ENCODE results near the gene MAP4K4.

MAP4K4 gene

DNA sequence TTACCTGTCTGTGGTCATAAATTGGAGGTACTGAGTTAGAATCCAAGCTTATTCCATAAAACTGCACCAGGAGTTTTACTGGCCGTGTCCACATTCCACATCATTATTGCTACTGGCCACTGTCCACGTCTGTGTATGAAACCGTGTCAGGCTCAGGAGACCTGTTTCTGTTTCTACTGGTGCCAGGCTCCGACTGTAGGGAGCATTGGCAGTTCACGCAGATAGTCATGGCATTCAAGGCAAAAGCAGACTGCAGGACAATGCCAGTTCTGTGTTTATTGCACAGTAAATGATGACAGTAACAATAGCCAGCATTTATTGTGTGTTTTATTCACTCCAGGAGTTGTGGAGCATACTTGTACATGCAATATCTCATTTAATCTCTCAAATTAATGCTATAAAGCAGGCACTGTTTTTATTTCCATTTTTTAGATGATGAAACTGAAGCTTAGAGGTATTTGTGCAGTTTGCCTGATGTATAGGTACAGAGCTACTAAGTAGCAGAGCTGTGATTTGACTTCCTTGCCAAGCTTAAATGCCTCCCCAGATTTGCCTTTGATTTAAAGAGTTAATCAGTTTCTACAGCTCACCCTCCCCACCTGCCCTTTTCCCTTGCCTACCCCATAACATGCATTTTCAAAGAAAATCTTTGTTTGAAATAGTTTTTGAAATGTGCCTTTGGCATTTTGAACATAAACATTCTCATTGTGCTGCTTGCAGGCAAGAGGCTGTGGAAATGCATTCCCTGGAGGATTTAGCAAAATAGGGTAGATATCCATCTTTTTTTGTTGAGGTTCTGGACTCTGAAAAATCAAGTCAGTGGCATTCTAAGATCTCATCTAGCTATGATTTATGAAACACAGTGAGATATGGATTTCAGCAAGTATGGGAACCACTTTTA, 55.5 kb downstream of the MAP4K4 start:
- Histone ChIP-seq H3K9ac (ENCODE audit: low read length) (no peak overlapping the region), H3K36me3 (ENCODE audit: control insufficient read depth, insufficient read depth, low read length) (no peaks in the 10 kb centered on the region), H3K9me3 (ENCODE audit: control insufficient read depth, low read length) (no peaks in the 10 kb centered on the region), H3K4me1 (ENCODE audit: control insufficient read depth, insufficient read depth, low read length) (peaks cover 10% of the 10 kb centered on the region), H3K4me3 (ENCODE audit: low read length) (no peak overlapping the region), H3K27me3 (ENCODE audit: control insufficient read depth, insufficient read depth, low read length) (no peaks in the 10 kb centered on the region)

DNA sequence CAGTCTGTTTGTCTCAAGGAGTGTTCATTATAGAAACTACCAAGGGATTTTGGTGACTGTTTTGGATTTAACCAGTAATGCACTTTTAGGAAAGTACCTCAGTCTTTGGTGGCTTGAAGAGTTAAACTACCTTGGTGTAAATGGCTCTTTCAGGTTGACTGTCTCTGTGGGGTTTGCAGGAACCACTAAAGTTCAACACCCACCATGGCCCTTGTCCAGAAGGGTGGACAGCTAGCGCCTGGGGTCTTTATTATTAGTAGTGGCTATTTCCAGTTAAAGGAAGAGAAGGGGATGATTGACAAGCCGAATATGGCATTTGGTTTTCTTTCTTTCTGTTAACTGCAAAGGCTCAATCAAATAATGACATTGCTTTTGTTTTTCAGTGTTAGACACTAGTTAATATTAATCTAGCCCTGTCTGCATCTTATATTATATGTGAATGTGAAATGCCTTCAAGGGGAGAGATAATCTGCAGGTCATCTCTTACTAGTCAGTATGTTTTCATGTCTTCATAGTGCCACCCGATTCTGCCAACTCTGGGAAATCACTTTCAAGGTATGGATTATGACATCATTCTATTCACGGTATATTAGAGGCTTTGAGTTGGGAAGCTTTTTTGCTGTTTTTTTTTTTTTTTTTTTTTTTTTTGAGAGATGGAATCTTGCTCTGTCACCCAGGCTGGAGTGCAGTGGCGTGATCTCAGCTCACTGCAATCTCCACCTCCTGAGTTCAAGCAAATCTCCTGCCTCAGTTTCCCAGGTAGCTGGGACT, 56.4 kb downstream of the MAP4K4 start:
- Histone ChIP-seq H3K36me3 (ENCODE audit: control insufficient read depth, insufficient read depth, low read length) (no peaks in the 10 kb centered on the region), H3K9me3 (ENCODE audit: control insufficient read depth, low read length) (no peaks in the 10 kb centered on the region), H3K27me3 (ENCODE audit: control insufficient read depth, insufficient read depth, low read length) (no peaks in the 10 kb centered on the region), H3K9ac (ENCODE audit: low read length) (no peak overlapping the region), H3K4me3 (ENCODE audit: low read length) (no peak overlapping the region), H3K4me1 (ENCODE audit: control insufficient read depth, insufficient read depth, low read length) (peaks cover 10% of the 10 kb centered on the region)

- peaks cover 10% of the 10 kb centered on the region for H3K4me1 ChIP-seq (ENCODE audit: control insufficient read depth, insufficient read depth, low read length)
- no peaks in the 10 kb centered on the region for H3K27me3 ChIP-seq (ENCODE audit: control insufficient read depth, insufficient read depth, low read length)
- no peak overlapping the region for H3K4me3 ChIP-seq (ENCODE audit: low read length)
- H3K9me3 ChIP-seq (ENCODE audit: control insufficient read depth, low read length) = no peaks in the 10 kb centered on the region
- H3K9ac ChIP-seq (ENCODE audit: low read length) = no peak overlapping the region
- no peaks in the 10 kb centered on the region for H3K36me3 ChIP-seq (ENCODE audit: control insufficient read depth, insufficient read depth, low read length)
These were observed 57.1 kb downstream of the MAP4K4 start for GRCh38 chr2:101754618-101755017.

DNA sequence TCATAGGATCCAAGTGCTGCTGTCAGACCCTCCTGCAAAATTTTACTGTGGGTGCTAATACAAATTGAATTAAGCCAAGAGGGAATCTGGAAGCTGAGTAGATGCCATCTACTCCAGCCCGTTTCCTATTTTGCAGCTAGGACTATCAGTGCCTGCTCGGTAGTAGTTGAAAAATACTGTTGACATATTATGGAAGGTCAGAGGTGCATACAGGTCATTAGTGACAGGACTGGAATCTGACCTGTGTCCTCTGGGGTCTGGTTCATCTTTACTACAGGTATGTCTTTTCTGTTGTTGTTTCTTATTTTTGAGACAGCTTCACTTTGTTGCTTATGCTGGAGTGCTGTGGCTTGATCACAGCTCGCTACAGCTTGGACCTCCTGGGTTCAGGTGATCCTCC, 58.8 kb downstream of the MAP4K4 start:
- Histone ChIP-seq H3K4me3 (ENCODE audit: low read length) (no peak overlapping the region), H3K9me3 (ENCODE audit: control insufficient read depth, low read length) (no peaks in the 10 kb centered on the region), H3K9ac (ENCODE audit: low read length) (no peak overlapping the region), H3K4me1 (ENCODE audit: control insufficient read depth, insufficient read depth, low read length) (peaks cover 10% of the 10 kb centered on the region), H3K27me3 (ENCODE audit: control insufficient read depth, insufficient read depth, low read length) (no peaks in the 10 kb centered on the region), H3K36me3 (ENCODE audit: control insufficient read depth, insufficient read depth, low read length) (no peaks in the 10 kb centered on the region)

GRCh38 chr2:101758001-101758400, 60.5 kb downstream of the MAP4K4 start:
- no peak overlapping the region for H3K9ac ChIP-seq (ENCODE audit: low read length)
- H3K9me3 ChIP-seq (ENCODE audit: control insufficient read depth, low read length) = no peaks in the 10 kb centered on the region
- H3K4me3 ChIP-seq (ENCODE audit: low read length) = no peak overlapping the region
- H3K36me3 ChIP-seq (ENCODE audit: control insufficient read depth, insufficient read depth, low read length) = no peaks in the 10 kb centered on the region
- peaks cover 10% of the 10 kb centered on the region for H3K4me1 ChIP-seq (ENCODE audit: control insufficient read depth, insufficient read depth, low read length)
- H3K27me3 ChIP-seq (ENCODE audit: control insufficient read depth, insufficient read depth, low read length) = no peaks in the 10 kb centered on the region

DNA sequence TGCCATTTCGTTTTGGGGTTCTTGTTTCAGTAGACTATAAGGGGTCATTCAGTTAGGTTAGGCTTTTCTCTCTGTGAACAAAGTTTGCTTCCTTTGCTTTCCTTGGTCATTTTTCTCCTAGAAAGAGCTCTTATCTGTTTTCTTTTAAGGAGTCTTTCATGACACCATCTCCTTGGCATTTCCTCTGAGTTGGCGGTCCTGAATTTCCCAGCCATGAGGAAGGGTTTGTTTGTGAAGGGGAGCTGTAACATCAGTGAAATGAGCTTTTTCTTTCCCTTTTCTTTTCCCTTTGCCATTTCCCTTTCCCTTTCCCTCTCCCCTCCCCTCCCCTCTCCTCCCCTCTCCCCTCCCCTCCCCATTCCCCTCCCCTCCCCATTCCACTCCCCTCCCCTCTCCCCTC, 61.7 kb downstream of the MAP4K4 start:
- Histone ChIP-seq H3K9ac (ENCODE audit: low read length) (no peak overlapping the region), H3K9me3 (ENCODE audit: control insufficient read depth, low read length) (no peaks in the 10 kb centered on the region), H3K4me3 (ENCODE audit: low read length) (no peak overlapping the region), H3K36me3 (ENCODE audit: control insufficient read depth, insufficient read depth, low read length) (no peaks in the 10 kb centered on the region), H3K4me1 (ENCODE audit: control insufficient read depth, insufficient read depth, low read length) (peaks cover 21% of the 10 kb centered on the region), H3K27me3 (ENCODE audit: control insufficient read depth, insufficient read depth, low read length) (no peaks in the 10 kb centered on the region)

GRCh38 chr2:101762451-101763171, 65.1 kb downstream of the MAP4K4 start:
- H3K4me3 ChIP-seq (ENCODE audit: low read length) = no peak overlapping the region
- no peaks in the 10 kb centered on the region for H3K9me3 ChIP-seq (ENCODE audit: control insufficient read depth, low read length)
- no peak overlapping the region for H3K9ac ChIP-seq (ENCODE audit: low read length)
- H3K4me1 ChIP-seq (ENCODE audit: control insufficient read depth, insufficient read depth, low read length) = peaks cover 35% of the 10 kb centered on the region
- H3K27me3 ChIP-seq (ENCODE audit: control insufficient read depth, insufficient read depth, low read length) = no peaks in the 10 kb centered on the region
- H3K36me3 ChIP-seq (ENCODE audit: control insufficient read depth, insufficient read depth, low read length) = no peaks in the 10 kb centered on the region

DNA sequence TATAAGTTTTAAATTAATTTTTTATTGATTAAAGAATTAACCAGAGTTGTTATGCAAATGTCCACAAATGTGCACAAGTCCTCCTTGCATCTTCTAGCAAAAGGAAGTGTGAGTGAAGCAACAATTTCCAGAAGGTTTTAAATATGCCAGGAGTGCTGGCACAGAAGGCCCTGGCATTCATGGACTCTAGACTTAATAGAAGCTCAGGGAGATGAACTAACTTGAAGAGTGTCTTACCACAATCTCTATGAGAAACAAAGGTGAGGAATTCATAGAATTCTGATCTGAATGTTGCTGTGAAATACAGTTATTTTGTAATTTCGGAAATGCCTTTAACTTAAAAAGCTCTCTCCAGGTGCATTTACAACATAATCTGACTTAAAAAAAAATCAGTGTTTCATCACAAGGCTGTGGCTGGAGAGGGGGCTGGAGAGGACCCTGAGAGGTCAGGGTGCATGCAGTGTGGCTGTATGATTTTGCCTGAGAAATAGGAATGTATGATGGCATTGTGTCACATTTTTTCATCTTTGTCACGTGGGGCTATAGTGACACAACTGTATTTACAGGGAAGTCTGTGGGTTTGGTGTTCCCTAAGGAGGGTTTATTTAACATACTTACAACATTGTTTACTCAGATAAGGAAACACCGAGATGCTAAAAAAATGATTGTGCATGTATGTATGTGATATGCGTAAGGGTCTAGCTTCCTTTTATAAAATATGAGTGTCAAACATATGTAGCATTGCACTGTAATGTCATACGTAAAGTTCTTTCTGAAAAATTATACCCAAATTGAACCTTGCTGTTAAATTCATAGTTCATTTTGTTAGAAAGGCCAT, 66.2 kb downstream of the MAP4K4 start:
- H3K4me3 ChIP-seq (ENCODE audit: low read length) = no peak overlapping the region
- H3K36me3 ChIP-seq (ENCODE audit: control insufficient read depth, insufficient read depth, low read length) = no peaks in the 10 kb centered on the region
- peaks cover 39% of the 10 kb centered on the region for H3K4me1 ChIP-seq (ENCODE audit: control insufficient read depth, insufficient read depth, low read length)
- no peak overlapping the region for H3K9ac ChIP-seq (ENCODE audit: low read length)
- H3K27me3 ChIP-seq (ENCODE audit: control insufficient read depth, insufficient read depth, low read length) = no peaks in the 10 kb centered on the region
- H3K9me3 ChIP-seq (ENCODE audit: control insufficient read depth, low read length) = no peaks in the 10 kb centered on the region

DNA sequence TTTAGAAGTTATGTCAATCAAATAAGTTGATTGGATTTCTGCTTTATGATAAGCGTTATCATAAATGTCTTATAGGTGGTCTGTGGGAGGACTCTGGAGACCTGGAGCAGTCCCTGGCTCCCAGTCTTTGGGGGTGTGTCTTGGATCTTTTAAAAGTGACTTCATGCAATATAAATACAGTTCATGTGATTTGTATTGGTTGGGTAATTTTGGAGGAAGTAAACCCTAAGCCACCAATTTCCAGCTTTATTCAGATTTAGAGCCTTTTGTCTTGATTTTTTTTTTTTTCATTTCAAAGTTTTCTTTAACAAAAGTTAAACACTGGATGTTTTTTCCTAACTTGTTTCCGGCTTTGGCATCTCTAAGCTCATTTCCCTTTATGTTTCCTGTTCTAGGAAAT, 68.8 kb downstream of the MAP4K4 start:
- H3K27me3 ChIP-seq (ENCODE audit: control insufficient read depth, insufficient read depth, low read length) = no peaks in the 10 kb centered on the region
- H3K9ac ChIP-seq (ENCODE audit: low read length) = no peak overlapping the region
- H3K36me3 ChIP-seq (ENCODE audit: control insufficient read depth, insufficient read depth, low read length) = no peaks in the 10 kb centered on the region
- no peak overlapping the region for H3K4me3 ChIP-seq (ENCODE audit: low read length)
- no peaks in the 10 kb centered on the region for H3K9me3 ChIP-seq (ENCODE audit: control insufficient read depth, low read length)
- peaks cover 47% of the 10 kb centered on the region for H3K4me1 ChIP-seq (ENCODE audit: control insufficient read depth, insufficient read depth, low read length)

GRCh38 chr2:101766871-101767739, 69.6 kb downstream of the MAP4K4 start:
- Histone ChIP-seq H3K9me3 (ENCODE audit: control insufficient read depth, low read length) (no peaks in the 10 kb centered on the region), H3K27me3 (ENCODE audit: control insufficient read depth, insufficient read depth, low read length) (no peaks in the 10 kb centered on the region), H3K9ac (ENCODE audit: low read length) (no peak overlapping the region), H3K36me3 (ENCODE audit: control insufficient read depth, insufficient read depth, low read length) (no peaks in the 10 kb centered on the region), H3K4me3 (ENCODE audit: low read length) (no peak overlapping the region), H3K4me1 (ENCODE audit: control insufficient read depth, insufficient read depth, low read length) (peaks cover 51% of the 10 kb centered on the region)
